SU-DHL-6 (cell line): Measurements from ENCODE around the gene ANKRD39.

Experiments used
- EZH2phosphoT487 ChIP-seq: fragments of 200-600 bp; sonication (generic), shearing (Covaris generic); conservative IDR thresholded peaks from 2 replicates; pipeline ENCODE4 v1.6.1; 2018; ENCODE audit warnings: mild to moderate bottlenecking, antibody characterized with exemption, low read length, moderate library complexity, mixed read lengths
- TF ChIP-seq, protein P1 (sequence below): fragments of 200-600 bp; sonication (generic); IDR thresholded peaks from one replicate; pipeline ENCODE4 v1.5.1; 2017; ENCODE audit warnings: antibody characterized with exemption, mild to moderate bottlenecking, low read length, moderate library complexity; ENCODE audit not compliant: insufficient read depth, poor library complexity, severe bottlenecking

DNA sequence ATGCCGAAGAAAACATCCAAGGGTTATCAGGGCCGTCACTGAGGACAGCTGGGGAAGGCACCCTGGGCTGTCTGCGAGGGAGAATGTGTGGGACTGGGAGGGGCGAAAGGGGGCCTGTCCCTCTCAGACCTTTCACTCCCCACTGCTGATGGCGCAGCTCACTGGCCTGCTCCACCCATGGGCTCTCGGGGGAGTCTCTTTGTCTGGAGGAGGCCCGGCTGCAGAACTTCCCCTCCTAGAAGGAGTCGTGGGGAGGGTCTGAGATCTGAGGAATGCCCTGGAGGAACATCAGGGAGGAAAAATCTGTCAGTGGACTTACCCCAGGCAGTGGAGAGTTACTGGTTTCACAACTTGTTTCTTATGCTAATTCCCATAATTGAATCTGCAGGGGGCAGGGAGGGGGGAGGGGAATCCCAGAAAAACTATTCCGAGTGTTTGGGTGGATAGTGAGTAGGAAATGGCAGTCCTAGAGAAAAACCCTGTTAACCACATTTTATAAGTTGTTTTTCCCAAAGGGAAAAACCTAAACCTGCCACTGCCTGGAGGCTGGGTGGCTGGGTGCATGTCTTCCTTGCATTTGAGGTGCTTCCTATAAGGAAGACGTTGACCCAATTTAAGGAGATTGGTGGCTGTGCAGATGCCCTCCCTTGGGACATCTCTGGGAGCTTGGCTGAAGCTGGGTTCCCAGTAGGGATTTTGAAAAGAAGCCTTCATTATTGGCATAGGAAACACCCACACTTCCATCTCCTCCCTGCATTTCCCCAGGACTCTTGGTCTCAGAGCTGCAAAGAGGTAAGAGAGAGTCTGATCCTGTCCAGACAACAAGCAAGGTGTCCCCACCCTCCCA is 23.8 kb upstream of the ANKRD39 start:
- TF ChIP-seq, protein P1, sequence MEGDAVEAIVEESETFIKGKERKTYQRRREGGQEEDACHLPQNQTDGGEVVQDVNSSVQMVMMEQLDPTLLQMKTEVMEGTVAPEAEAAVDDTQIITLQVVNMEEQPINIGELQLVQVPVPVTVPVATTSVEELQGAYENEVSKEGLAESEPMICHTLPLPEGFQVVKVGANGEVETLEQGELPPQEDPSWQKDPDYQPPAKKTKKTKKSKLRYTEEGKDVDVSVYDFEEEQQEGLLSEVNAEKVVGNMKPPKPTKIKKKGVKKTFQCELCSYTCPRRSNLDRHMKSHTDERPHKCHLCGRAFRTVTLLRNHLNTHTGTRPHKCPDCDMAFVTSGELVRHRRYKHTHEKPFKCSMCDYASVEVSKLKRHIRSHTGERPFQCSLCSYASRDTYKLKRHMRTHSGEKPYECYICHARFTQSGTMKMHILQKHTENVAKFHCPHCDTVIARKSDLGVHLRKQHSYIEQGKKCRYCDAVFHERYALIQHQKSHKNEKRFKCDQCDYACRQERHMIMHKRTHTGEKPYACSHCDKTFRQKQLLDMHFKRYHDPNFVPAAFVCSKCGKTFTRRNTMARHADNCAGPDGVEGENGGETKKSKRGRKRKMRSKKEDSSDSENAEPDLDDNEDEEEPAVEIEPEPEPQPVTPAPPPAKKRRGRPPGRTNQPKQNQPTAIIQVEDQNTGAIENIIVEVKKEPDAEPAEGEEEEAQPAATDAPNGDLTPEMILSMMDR: no peak
- TF ChIP-seq EZH2phosphoT487: no peak
